GM12891 (cell line): ENCODE results near the gene OTOG.

ENCODE experiments used
- DNase-seq: peaks from one replicate; pipeline ENCODE4 v3.0.0; 2011; ENCODE audit warnings: low spot score; ENCODE audit not compliant: insufficient read length
- FAIRE-seq: peaks from 2 replicates; lab custom pipeline; 2011; peaks lifted over from hg19 to GRCh38; lab: Jason Lieb, UNC
- PAX5 ChIP-seq: IDR thresholded peaks from 2 replicates; pipeline ENCODE4 v1.6.1; 2011; ENCODE audit warnings: low read length, moderate library complexity, mild to moderate bottlenecking; ENCODE audit not compliant: insufficient read depth, severe bottlenecking
- POLR2A ChIP-seq: IDR thresholded peaks from 2 replicates; pipeline ENCODE4 v1.6.1; 2011; ENCODE audit warnings: low read depth, low read length, control low read depth
- POLR2AphosphoS5 ChIP-seq: IDR thresholded peaks from 2 replicates; pipeline ENCODE4 v1.6.1; 2011; ENCODE audit warnings: low read depth, low read length, control low read depth
- POU2F2 ChIP-seq: IDR thresholded peaks from 2 replicates; pipeline ENCODE4 v1.6.1; 2011; ENCODE audit warnings: low read depth, mild to moderate bottlenecking, control low read depth, low read length, moderate library complexity
- SPI1 ChIP-seq: IDR thresholded peaks from 2 replicates; pipeline ENCODE4 v1.6.1; 2011; ENCODE audit warnings: low read depth, low read length, control low read depth
- TAF1 ChIP-seq: IDR thresholded peaks from 2 replicates; pipeline ENCODE4 v1.6.1; 2011; ENCODE audit warnings: low read depth, low read length, control low read depth

OTOG gene

DNA sequence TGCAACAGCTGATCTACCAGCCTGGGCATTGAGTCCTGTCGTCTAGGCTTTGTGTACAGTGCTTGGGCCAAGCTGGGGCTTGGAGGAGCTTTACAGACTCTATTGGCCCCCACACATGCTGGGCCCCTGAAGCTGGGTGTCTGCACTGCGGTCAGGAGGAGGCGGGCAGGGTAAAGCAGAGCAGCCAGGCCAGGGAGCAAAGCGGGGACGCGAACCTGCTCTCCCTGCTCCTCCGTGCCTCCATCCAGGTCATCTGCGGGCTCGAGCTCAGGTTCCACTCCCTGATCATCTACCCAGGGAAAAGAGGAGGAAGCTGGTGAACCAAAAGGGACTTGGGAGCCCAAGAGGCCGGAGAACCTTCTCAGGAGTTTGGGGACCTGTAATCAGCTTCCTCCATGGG, 29.9 kb upstream of the OTOG start:
- FAIRE-seq (no peak), DNase-seq (no peak)
- no peak for TF ChIP-seq POU2F2
- TF ChIP-seq TAF1 = no peak
- TF ChIP-seq PAX5 = no peak
- no peak for TF ChIP-seq POLR2AphosphoS5
- no peak for TF ChIP-seq POLR2A
- TF ChIP-seq SPI1 = no peak

DNA sequence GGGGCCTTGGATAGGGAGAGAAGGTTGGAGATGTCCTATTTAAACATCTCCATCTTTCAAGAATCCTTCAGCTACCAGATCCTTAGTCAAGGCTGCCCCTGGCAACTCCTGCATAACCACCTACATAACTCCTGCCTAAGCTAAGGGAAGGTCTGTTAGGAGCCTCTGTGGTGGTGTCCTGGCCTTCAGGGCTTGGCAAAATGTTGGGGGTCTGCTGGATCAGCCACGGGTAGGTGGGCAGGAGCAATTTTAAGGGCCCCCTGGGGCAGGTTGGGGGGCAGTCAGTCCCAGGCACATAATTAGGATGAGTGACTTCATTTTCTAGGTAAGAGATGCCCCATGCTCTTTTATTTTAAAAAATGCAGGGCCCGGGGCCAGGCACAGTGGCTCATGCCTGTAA, 28.7 kb upstream of the OTOG start:
- DNase-seq (no peak), FAIRE-seq (no peak)
- no peak for TF ChIP-seq TAF1
- no peak for TF ChIP-seq PAX5
- no peak for TF ChIP-seq POLR2A
- TF ChIP-seq SPI1 = no peak
- TF ChIP-seq POLR2AphosphoS5 = no peak
- TF ChIP-seq POU2F2 = no peak

GRCh38 chr11:17519061-17519885, 27.8 kb upstream of the OTOG start:
- FAIRE-seq (no peak), DNase-seq (no peak)
- TF ChIP-seq POU2F2 (no peak), POLR2A (no peak), TAF1 (no peak), SPI1 (no peak), PAX5 (no peak), POLR2AphosphoS5 (no peak)

GRCh38 chr11:17521106-17521900, 25.8 kb upstream of the OTOG start:
- DNase-seq = no peak
- FAIRE-seq = no peak
- TF ChIP-seq POLR2A = no peak
- no peak for TF ChIP-seq PAX5
- no peak for TF ChIP-seq POLR2AphosphoS5
- TF ChIP-seq SPI1 = no peak
- TF ChIP-seq POU2F2 = no peak
- no peak for TF ChIP-seq TAF1

GRCh38 chr11:17522655-17523054, 24.4 kb upstream of the OTOG start:
- FAIRE-seq = no peak
- no peak for DNase-seq
- no peak for TF ChIP-seq TAF1
- TF ChIP-seq POLR2AphosphoS5 = no peak
- TF ChIP-seq PAX5 = no peak

DNA sequence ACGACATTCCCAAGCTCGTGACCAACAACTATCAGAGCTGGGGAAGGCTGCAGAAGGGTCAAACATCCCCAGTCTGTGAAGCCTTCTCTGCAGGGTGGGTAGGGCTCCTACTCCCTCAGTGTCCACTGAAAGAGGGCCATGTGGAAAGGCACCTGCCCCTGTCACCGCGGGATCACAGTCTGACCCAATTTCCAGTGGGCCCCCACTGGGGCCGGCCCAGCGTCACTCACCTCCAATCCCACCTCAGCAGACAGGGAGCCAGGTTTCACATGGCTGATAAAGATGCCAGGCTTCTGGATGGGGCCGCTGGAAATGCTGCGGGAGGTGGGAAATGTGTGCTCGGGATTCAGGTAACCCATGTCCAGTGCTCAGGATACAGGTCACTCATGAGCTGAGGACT, 22.8 kb upstream of the OTOG start:
- FAIRE-seq (no peak), DNase-seq (no peak)
- TF ChIP-seq POLR2A = no peak
- no peak for TF ChIP-seq PAX5
- no peak for TF ChIP-seq POU2F2
- no peak for TF ChIP-seq TAF1
- no peak for TF ChIP-seq SPI1
- TF ChIP-seq POLR2AphosphoS5 = no peak

DNA sequence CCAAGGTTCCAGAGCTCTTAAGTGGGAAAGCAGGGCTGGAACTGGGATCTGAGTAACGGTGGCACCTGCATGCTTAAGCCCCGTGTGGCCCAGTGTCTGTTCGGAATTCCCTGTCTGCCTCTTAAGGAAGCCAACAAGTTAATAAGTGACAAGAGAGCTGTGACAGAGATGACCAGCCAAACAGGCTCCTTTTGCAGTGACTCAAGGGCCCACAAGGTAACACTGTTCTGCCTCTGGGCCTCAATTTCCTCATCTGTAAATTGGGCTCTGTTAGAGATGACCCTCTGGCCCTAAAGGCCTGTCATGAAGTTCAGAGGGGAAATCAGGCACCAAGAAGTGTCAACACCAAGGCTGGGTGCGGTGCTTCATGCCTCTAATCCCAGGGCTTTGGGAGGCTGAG, 21.5 kb upstream of the OTOG start:
- no peak for FAIRE-seq
- no peak for TF ChIP-seq SPI1
- no peak for TF ChIP-seq PAX5
- no peak for TF ChIP-seq POU2F2
- TF ChIP-seq POLR2AphosphoS5 = no peak
- TF ChIP-seq POLR2A = no peak
- TF ChIP-seq TAF1 = no peak

DNA sequence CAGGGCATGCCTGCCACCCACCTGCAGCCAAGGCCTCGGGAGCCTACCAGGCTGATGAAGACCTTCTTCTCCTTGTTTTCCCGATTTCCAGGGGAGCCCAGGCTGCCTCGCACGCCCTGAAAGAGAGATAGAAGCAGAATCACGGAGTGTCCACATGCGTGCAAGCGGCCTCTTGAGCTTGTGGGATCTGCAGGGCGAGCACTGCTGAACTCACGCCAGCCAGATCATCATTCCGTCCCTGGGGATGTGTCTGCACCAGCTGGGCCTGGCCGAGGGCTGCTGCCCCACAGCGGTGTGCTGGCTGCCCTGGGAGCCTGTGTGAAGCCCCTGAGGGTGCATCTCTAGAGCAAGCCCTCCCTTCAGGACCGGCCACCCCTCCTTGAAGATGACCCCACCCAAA, 20.7 kb upstream of the OTOG start:
- DNase-seq (no peak), FAIRE-seq (no peak)
- TF ChIP-seq PAX5 = no peak
- TF ChIP-seq TAF1 = no peak
- no peak for TF ChIP-seq POLR2A
- TF ChIP-seq POU2F2 = no peak
- no peak for TF ChIP-seq SPI1
- TF ChIP-seq POLR2AphosphoS5 = no peak

More for the DNA sequence above, 21.5 kb upstream of the OTOG start:
- no peak for DNase-seq

DNA sequence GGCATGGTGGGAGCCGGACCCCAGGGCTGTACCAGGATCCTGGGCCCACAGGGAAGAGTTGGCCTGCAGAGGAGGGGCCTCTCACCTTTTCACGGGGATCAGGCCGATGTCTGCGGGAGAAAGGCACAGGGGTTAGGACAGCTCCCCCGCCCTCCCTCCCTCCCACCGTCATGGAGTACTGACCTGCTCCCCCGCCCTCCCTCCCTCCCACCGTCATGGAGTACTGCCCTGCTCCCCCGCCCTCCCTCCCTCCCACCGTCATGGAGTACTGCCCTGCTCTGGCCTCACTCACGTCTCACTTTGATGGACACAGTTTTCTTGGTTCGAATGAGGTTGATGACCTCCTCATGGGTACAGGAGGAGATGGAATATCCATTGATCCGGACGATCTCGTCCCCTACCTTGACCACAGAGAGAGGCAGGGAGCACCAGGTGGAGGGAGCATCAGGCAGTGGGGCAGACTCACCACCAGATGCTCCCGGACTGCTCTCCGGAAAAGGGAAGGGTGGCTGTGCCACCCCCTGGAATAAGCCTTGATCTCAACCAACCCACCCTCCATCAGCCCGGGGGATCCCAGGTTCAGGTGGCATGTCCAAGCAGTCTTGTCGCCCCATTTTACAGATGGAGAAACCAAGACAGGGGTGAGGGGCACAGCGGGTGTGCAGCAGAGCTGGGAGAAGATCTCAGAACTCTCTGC, 20.0 kb upstream of the OTOG start:
- no peak for DNase-seq
- no peak for FAIRE-seq
- no peak for TF ChIP-seq SPI1
- TF ChIP-seq PAX5 = no peak
- no peak for TF ChIP-seq POU2F2
- no peak for TF ChIP-seq POLR2AphosphoS5
- no peak for TF ChIP-seq POLR2A
- no peak for TF ChIP-seq TAF1

DNA sequence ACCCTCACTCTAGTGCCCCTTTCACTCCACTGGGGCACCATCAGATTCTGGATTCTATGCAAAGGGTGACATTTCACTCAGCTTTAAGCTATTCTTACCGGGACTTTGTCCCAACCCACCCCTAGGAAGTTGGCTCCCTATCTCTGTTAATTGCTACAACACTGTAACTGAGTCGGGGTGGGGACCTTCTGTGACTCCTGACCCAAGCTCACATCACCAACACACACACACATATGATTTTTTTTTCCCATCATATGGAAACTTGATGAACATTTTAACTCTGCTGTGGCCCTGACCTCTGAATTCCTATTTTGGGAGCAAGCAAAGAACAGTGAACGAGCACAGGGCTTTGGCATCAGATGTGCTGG, 19.4 kb upstream of the OTOG start:
- TF ChIP-seq SPI1 (no peak), POU2F2 (no peak), PAX5 (no peak), POLR2A (no peak), TAF1 (no peak), POLR2AphosphoS5 (no peak)
- FAIRE-seq = no peak
- DNase-seq = no peak
